ENCODE measurements around the gene PFN1. TPM values are rescaled to one million over a fixed set of nuclear protein-coding genes. Genes with fewer than 3 reads are reported as not detected.

The PFN1 gene
- total RNA-seq, 1 experiment from 2014 or later, result 2,317 TPM

DNA sequence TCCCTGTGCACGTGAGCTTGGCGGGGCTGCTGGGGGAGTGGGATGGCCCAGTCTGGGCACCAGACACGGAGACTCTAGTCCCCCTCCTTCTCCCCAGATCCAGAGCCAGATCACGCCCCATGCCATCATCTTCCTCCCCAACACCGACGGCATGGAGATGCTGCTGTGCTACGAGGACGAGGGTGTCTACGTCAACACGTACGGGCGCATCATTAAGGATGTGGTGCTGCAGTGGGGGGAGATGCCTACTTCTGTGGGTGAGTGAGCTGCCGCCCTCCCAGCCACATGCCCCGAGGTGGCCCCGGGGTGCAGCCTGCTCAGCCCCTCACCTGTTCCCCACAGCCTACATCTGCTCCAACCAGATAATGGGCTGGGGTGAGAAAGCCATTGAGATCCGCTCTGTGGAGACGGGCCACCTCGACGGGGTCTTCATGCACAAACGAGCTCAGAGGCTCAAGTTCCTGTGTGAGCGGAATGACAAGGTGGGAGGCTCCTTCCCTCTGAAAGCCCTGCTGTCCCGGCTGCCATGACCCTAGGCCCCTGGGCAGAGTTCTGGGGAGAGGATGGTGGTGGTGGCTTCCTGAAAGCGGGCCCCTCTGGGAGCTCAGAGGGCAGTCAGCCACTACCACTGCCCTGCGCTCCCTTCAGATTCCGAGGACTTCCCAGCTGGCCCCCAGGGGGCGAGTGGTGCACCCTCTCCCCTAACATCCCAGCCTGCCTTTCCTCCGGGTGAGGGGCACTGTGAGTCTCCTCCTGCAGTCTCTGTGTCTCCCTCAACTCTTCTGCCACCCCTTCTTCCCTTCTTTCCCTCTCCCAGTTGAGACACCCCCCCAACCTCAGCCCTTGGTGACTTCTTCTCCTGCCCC lies 51.8 kb downstream of the PFN1 start:
- DNase-seq (ENCODE audit: low spot score), result no peak

DNA sequence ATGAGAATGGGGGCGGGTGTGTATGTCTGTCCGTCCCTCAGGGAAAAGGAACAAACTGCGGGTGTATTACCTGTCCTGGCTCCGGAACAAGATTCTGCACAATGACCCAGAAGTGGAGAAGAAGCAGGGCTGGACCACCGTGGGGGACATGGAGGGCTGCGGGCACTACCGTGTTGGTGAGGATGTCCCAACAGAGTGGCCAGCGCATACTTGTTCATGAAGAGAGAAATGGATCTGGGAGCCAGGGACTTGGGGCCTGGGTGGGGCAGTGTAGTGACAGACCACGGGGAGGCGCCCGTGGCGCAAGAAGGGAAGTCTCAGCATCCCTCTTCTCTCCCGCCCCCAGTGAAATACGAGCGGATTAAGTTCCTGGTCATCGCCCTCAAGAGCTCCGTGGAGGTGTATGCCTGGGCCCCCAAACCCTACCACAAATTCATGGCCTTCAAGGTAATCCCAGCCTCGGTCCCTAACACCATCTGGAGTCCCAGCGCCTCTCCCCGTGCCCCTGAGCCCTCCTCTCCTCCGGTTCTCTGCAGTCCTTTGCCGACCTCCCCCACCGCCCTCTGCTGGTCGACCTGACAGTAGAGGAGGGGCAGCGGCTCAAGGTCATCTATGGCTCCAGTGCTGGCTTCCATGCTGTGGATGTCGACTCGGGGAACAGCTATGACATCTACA lies 52.5 kb downstream of the PFN1 start:
- DNase-seq (ENCODE audit: low spot score), result no peak

Small RNA genes lying within 50 kb of the gene (small RNA-seq; reads per million reads assigned to genes)
- gene MIR6864, result not detected
- not detected for gene MIR6865

Other genes with a start within 250 kb of the PFN1 start
- gene PELP1, start 244.4 kb downstream of the PFN1 start, total RNA-seq (2014; rRNA removed; shearing (Covaris generic)), result 23.7 and 29.3 TPM in 2 replicates
- gene ARRB2, start 237.9 kb downstream of the PFN1 start, total RNA-seq (2014; rRNA removed; shearing (Covaris generic)), result 30.4 and 32.3 TPM in 2 replicates
- 27.8 and 35.0 TPM in 2 replicates for gene MED11, start 217.1 kb downstream of the PFN1 start, total RNA-seq (2014; rRNA removed; shearing (Covaris generic))
- 0.18 and 0.86 TPM in 2 replicates for gene ZMYND15, start 208.7 kb downstream of the PFN1 start, total RNA-seq (2014; rRNA removed; shearing (Covaris generic))
- 11.5 and 12.7 TPM in 2 replicates for gene CXCL16, start 208.6 kb downstream of the PFN1 start, total RNA-seq (2014; rRNA removed; shearing (Covaris generic))
- 0.44 and 0.61 TPM in 2 replicates for gene TM4SF5, start 176.6 kb downstream of the PFN1 start, total RNA-seq (2014; rRNA removed; shearing (Covaris generic))
- 0.58 TPM in 1 of 2 replicates, not detected in the other for gene VMO1, start 162.2 kb downstream of the PFN1 start, total RNA-seq (2014; rRNA removed; shearing (Covaris generic))
- not detected in 2 replicates for gene GLTPD2, start 159.6 kb downstream of the PFN1 start, total RNA-seq (2014; rRNA removed; shearing (Covaris generic))
- gene PSMB6, start 152.4 kb downstream of the PFN1 start, total RNA-seq (2014; rRNA removed; shearing (Covaris generic)), result 242 and 261 TPM in 2 replicates
- 6.9 and 10.9 TPM in 2 replicates for gene PLD2, start 141.4 kb downstream of the PFN1 start, total RNA-seq (2014; rRNA removed; shearing (Covaris generic))
- 61.7 and 76.1 TPM in 2 replicates for gene MINK1, start 115.2 kb downstream of the PFN1 start, total RNA-seq (2014; rRNA removed; shearing (Covaris generic))
- gene C17orf107, start 49.0 kb downstream of the PFN1 start, total RNA-seq (2014; rRNA removed; shearing (Covaris generic)), result 0.97 and 1.4 TPM in 2 replicates
- not detected in 2 replicates for gene CHRNE, start 45.4 kb downstream of the PFN1 start, total RNA-seq (2014; rRNA removed; shearing (Covaris generic))
- not detected in 2 replicates for gene GP1BA, start 16.3 kb downstream of the PFN1 start, total RNA-seq (2014; rRNA removed; shearing (Covaris generic))
- 58.8 and 83.6 TPM in 2 replicates for gene SLC25A11, start 8.5 kb downstream of the PFN1 start, total RNA-seq (2014; rRNA removed; shearing (Covaris generic))
- gene RNF167, start 8.3 kb downstream of the PFN1 start, total RNA-seq (2014; rRNA removed; shearing (Covaris generic)), result 51.1 and 62.9 TPM in 2 replicates
- gene ENO3, start 2.6 kb upstream of the PFN1 start, total RNA-seq (2014; rRNA removed; shearing (Covaris generic)), result 2.8 and 4.7 TPM in 2 replicates
- gene SPAG7, start 19.3 kb upstream of the PFN1 start, total RNA-seq (2014; rRNA removed; shearing (Covaris generic)), result 20.0 and 25.7 TPM in 2 replicates
- 3.2 and 7.3 TPM in 2 replicates for gene CAMTA2, start 39.1 kb upstream of the PFN1 start, total RNA-seq (2014; rRNA removed; shearing (Covaris generic))
- 0.13 and 0.81 TPM in 2 replicates for gene INCA1, start 49.0 kb upstream of the PFN1 start, total RNA-seq (2014; rRNA removed; shearing (Covaris generic))
- gene KIF1C, start 49.4 kb upstream of the PFN1 start, total RNA-seq (2014; rRNA removed; shearing (Covaris generic)), result 75.3 and 83.6 TPM in 2 replicates
- gene SLC52A1, start 86.9 kb upstream of the PFN1 start, total RNA-seq (2014; rRNA removed; shearing (Covaris generic)), result not detected in 2 replicates
- gene ZFP3, start 129.9 kb upstream of the PFN1 start, total RNA-seq (2014; rRNA removed; shearing (Covaris generic)), result under 0.01 TPM in 1 of 2 replicates, not detected in the other
- gene ZNF232, start 163.3 kb upstream of the PFN1 start, total RNA-seq (2014; rRNA removed; shearing (Covaris generic)), result 9.4 and 9.6 TPM in 2 replicates
- not detected in 2 replicates for gene USP6, start 167.5 kb upstream of the PFN1 start, total RNA-seq (2014; rRNA removed; shearing (Covaris generic))
- 6.8 and 7.4 TPM in 2 replicates for gene ZNF594, start 243.3 kb upstream of the PFN1 start, total RNA-seq (2014; rRNA removed; shearing (Covaris generic))